ENCODE data around the gene OXA1L.
A peak's percentile ranks its signal among the peaks of the same experiment; 100 is the strongest.
"Not testable (repeated sequence)": the region's sequence is repeated elsewhere in the genome, so short reads cannot be mapped to it uniquely, and the experiment has no call there.

The OXA1L gene

GRCh38 chr14:22802860-22803686 lies 36.6 kb downstream of the OXA1L start:
- no peak for DNase-seq

- DNase-seq = no peak
Observed at GRCh38 chr14:22803687-22803974, 37.1 kb downstream of the OXA1L start.

- not testable (repeated sequence) for DNase-seq
Observed at GRCh38 chr14:22805235-22805634, 38.7 kb downstream of the OXA1L start.

GRCh38 chr14:22807432-22808087 lies 41.1 kb downstream of the OXA1L start:
- no peak for DNase-seq

GRCh38 chr14:22808388-22809209 lies 42.1 kb downstream of the OXA1L start:
- DNase-seq = no peak

GRCh38 chr14:22811722-22812121 lies 45.2 kb downstream of the OXA1L start:
- DNase-seq = no peak

GRCh38 chr14:22812744-22813143 lies 46.3 kb downstream of the OXA1L start:
- no peak for DNase-seq

GRCh38 chr14:22813145-22813544 lies 46.7 kb downstream of the OXA1L start:
- DNase-seq = no peak

- no peak for DNase-seq
Observed at GRCh38 chr14:22814373-22814772, 47.9 kb downstream of the OXA1L start.

GRCh38 chr14:22814941-22815713 lies 48.6 kb downstream of the OXA1L start, which contains the start of gene SLC7A7:
TSS of gene SLC7A7 (minus strand) at chr14:22815435. CDS start at chr14:22813398, 2,037 bp downstream.
- DNase-seq = peak; percentile 84

- DNase-seq = peak; percentile 72
Observed at GRCh38 chr14:22819151-22819988, 52.9 kb downstream of the OXA1L start.

- DNase-seq = no peak
Observed at GRCh38 chr14:22820731-22821130, 54.2 kb downstream of the OXA1L start.

GRCh38 chr14:22821193-22822015 lies 54.9 kb downstream of the OXA1L start:
- DNase-seq = peak; percentile 36

GRCh38 chr14:22822016-22822570 lies 55.6 kb downstream of the OXA1L start:
- DNase-seq = peak; percentile 47
